ENCODE results near the gene FOXL2NB.
"Not testable (repeated sequence)": the region's sequence is repeated elsewhere in the genome, so short reads cannot be mapped to it uniquely, and the experiment has no call there.

The FOXL2NB gene

GRCh38 chr3:138946663-138947494 is at the start of gene FOXL2NB, which contains the start of gene FOXL2:
Gene FOXL2NB, plus strand, starts transcription at chr3:138947217. Its CDS starts 148 bp downstream, at chr3:138947365.
Gene FOXL2, minus strand, starts transcription at chr3:138947137. Its CDS starts 415 bp downstream, at chr3:138946722.
- peak; percentile 23 for DNase-seq

DNA sequence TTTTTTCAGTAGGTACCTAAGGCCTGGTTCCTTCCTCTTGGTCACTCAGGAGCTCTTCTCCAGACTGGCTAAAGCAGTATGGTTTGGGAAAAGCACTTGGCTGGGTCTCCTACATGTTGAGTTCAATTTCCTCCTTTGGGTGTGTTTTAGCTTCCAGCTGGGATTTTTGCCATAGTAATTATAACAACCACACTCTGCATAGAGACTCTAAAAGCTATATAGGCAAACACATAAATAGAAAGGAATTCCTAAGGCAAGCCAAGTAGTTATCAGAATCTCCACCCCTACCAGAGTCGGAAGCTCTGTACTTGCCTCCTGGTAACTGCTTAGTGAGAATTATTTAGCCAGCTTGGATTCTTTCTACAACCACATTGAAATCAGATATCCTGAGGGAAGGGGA is 48.7 kb upstream of the FOXL2NB start:
- no peak for DNase-seq

- DNase-seq = no peak
These were observed 48.3 kb upstream of the FOXL2NB start for GRCh38 chr3:138898708-138899107.

DNA sequence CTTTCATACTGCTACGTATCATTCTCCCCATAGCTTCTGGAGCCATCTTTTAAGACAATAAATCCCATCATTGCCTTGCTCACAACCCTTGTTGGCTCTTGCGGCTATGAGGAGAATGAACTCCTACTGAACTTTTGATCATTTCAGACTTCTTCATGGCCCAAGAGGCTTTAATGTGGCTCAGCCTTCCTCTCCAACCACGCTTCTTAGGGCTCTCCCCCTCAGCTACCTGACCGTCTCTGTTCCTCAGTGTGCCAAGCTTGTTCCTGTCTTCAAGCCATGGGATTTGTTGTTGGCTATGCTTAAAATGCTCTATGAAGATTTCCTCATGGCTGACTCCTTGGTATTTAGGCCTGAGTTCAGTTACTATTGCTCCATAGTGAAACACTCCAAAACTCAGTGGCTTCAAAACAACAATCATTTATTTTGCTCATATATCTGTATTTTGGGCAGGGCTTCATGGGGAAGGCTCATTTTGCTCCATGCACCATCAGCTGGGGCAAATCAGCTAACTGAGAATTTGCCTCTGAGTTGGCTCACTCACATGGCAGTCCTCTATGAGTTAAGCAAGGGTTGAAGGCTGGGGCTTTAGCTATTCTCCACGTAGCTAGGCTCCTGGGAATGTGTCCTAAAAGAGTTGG is 47.5 kb upstream of the FOXL2NB start:
- no peak for DNase-seq

- peak; percentile 89 for DNase-seq
These were observed 45.5 kb upstream of the FOXL2NB start for GRCh38 chr3:138901567-138901966.

DNA sequence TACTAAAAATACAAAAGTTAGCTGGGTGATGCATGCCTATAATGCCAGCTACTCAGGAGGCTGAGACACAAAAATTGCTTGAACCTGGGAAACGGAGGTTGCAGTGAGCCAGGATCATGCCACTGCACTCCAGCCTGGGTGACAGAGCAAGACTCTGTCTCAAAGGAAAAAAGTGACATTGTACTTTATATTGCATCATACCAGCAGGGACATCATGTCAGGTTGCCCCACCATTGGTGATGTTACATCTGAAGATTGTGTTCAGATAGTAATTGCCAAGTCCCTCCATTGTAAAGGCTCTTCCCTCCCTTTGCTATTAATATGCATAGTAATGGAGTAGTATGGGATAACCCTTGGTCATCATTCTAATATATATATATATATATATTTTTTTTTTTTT is 44.8 kb upstream of the FOXL2NB start:
- peak; percentile 31 for DNase-seq

- peak; percentile 34 for DNase-seq
These were observed 39.5 kb upstream of the FOXL2NB start for GRCh38 chr3:138907539-138907938.

GRCh38 chr3:138908846-138909245 is 38.2 kb upstream of the FOXL2NB start:
- DNase-seq = peak; percentile 52

GRCh38 chr3:138909904-138910303 is 37.1 kb upstream of the FOXL2NB start:
- DNase-seq = no peak

GRCh38 chr3:138911621-138912020 is 35.4 kb upstream of the FOXL2NB start:
- DNase-seq = no peak

GRCh38 chr3:138912237-138912636 is 34.8 kb upstream of the FOXL2NB start:
- DNase-seq = no peak

- no peak for DNase-seq
These were observed 33.3 kb upstream of the FOXL2NB start for GRCh38 chr3:138913766-138914165.

DNA sequence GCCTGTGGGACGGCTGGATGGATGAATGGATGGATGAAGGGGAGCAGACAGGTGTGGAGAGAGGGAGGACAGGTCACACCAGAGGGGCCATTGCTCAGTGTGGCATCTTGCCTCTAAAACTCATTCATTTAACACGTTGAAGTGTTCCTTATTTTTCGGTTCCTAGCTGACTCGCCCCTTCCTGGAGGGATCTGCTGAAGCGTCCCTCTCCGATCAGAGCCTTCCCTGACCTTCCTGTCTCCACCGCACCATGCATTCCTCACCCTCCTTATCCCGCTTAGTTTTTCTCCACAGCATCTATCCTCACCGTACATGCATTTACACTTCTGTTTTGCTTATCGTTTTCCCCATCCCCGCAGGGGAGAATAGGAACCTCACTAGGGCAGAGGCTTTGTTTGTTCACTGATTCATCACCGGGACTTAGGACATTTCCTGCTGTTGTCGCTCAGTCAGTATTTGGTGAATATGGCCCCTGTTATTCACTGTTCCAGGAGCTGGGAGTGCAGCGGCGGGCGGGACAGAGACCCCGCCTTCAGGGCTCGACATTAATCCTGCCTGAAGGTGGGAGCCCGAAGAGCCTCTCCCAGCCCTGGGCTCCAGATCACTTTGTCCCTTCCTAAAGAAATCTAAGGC is 32.0 kb upstream of the FOXL2NB start:
- DNase-seq = peak; percentile 71

GRCh38 chr3:138915503-138916498 is 31.2 kb upstream of the FOXL2NB start:
- peak; percentile 81 for DNase-seq

DNA sequence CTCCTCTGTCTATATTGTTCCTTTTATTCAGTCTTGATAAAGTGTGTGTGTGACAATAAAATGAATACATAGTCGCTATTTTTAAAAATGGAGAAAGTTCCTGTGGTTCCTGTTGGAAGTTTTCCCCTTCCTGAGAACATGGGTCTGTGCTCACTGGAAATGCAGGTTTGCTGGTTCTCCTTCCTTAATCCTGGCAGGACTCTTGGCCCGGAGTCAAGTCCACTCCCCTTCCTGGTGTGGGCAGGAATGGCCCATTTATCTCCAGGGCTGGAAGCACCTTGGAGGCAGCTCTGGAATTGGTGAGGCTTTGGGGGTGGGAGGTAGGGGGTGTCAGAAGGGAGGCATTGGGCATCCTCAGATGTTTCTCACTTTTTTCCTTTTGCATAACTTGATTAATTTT is 30.2 kb upstream of the FOXL2NB start:
- no peak for DNase-seq

- no peak for DNase-seq
These were observed 27.7 kb upstream of the FOXL2NB start for GRCh38 chr3:138919325-138919724.

DNA sequence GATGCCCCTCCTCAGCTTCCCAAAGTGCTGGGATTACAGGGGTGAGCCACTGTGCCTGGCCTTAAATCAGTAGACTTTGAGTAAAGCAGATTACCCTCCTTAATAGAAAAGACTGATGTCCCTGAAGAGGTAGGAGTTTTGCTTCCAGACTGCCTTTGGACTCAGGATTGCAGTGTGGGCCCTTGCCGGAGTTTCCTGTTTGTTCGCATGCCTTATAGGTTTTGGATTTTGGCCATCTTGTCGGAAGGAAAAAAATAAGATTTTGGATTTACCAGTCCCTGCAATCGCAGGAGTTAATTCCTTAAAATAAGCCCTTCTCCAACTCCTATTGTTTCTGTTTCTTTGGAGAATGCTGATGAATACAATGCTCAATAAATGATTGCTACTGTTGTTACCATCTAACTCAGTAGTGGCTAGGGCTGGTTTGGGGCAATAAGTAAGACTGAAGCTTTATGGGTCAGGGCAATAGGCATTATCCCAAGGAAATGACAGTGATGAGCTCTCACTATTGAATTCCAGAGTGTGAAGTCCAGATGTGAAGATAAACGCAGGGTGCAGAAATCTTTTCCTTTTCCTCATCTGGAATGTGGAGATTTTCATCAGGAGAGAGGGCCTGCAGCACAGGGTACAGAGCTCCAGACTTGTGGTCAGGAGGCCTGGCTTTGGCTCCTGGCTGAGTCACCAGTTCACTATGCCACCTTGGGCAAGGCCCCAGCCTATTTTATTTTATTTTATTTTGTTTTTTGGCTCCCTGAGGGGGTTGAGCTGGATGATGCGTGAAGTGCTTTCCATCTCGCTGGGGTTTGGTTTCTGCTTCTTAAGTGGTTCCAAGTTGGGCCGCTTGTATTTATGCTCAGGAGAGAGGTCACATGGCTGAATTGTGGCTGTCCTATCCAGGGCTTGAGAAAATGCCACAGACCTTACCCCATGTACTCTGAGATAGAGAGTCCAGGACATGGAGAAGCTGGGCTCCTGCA is 25.4 kb upstream of the FOXL2NB start:
- DNase-seq = no peak

GRCh38 chr3:138922400-138922799 is 24.6 kb upstream of the FOXL2NB start:
- DNase-seq = not testable (repeated sequence)

GRCh38 chr3:138923531-138923994 is 23.5 kb upstream of the FOXL2NB start:
- DNase-seq = peak; percentile 84

DNA sequence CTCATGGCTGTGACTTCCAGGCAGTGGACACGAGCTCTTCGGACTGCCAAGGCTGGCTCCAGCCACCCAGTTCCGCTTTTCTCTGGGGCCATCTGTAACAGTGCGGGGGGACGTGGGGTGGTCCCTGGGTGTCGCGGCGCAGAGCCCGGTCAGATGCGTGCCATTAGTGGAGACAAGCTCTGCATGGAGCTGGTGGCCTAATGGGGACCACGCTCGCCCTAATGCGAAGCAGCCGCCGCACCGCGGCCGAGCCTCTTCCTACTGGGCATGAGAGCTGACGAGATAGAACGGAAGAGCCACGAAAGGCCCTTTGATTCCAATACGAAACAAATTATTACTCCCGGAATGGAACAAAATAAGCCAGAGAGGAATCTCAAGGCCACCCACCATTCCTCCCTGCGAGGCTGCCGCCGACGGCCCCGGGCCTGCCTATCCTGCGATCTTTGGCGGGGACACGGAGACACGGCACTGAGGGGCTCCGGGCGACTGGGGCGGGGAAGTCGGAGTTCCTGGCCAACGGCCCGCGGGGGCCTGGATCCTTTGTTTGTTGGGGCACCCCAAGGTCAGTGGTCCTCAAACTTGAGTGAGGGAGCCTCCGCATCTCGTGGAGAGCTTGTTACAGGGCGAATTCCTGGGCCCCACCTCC is 18.2 kb upstream of the FOXL2NB start:
- no peak for DNase-seq

All from MV-4-11 (cell line).